T-cell (primary cell): ENCODE measurements around the gene UBE2L5. TPM values are rescaled to one million over a fixed set of nuclear protein-coding genes. Genes with fewer than 3 reads are reported as not detected.

ENCODE experiments used
- ATAC-seq, 4 experiments: fragments of 200-7000 bp in 3 of 4; fragments of 150-1000 bp in 1 of 4; cut with Tn5 transposase; replicated peaks in 1 of 4; 1 replicate in 3 of 4; 2 replicates in 1 of 4; pipeline ENCODE4 v1.10.0; 2021; ENCODE audit warnings: moderate library complexity in 3 of 4, mild to moderate bottlenecking in 2 of 4, moderate number of reproducible peaks in 1 of 4
- CTCF ChIA-PET, 2 donors: fragments of 300-600 bp; sonication (Branson Sonifier 250); formaldehyde crosslinking; loops; one replicate each; lab custom pipeline; 2022; ENCODE audit warnings: antibody characterized with exemption in 2 of 2; lab: Charles Lee
- POLR2A ChIA-PET, 2 donors: fragments of 300-600 bp; sonication (Branson Sonifier 250); formaldehyde crosslinking; loops; one replicate each; lab custom pipeline; 2022; ENCODE audit warnings: antibody characterized with exemption in 2 of 2; lab: Charles Lee
- DNase-seq, 35 experiments: peaks; one replicate each; pipeline versions ENCODE4 v3.0.0 to v3.0.0-alpha.2; 2013 to 2023
- H3K27ac ChIP-seq: one replicate; pipeline ENCODE4 v1.5.1; 2013; ENCODE audit warnings: low read length
- H3K27me3 ChIP-seq, 2 experiments: replicated peaks in 1 of 2; 1 replicate in 1 of 2; 2 replicates in 1 of 2; pipeline versions ENCODE4 v1.6.1 to v1.7.0; 2013; ENCODE audit warnings: low read length in 1 of 2, mixed read lengths in 1 of 2; ENCODE audit not compliant: control insufficient read depth in 2 of 2, insufficient read depth in 2 of 2; ENCODE audit errors: extremely low read depth in 1 of 2
- H3K36me3 ChIP-seq, 2 donors: 1 replicate in 1 of 2; 2 replicates in 1 of 2; pipeline versions ENCODE4 v1.6.1 to v1.7.0; 2013; ENCODE audit warnings: low read length in 1 of 2; ENCODE audit not compliant: control insufficient read depth in 2 of 2, insufficient read depth in 1 of 2; ENCODE audit errors: extremely low read depth in 1 of 2
- H3K4me1 ChIP-seq, 2 experiments: 1 replicate in 1 of 2; 2 replicates in 1 of 2; pipeline versions ENCODE4 v1.6.1 to v1.7.0; 2013; ENCODE audit warnings: low read length in 2 of 2, mixed read lengths in 1 of 2; ENCODE audit not compliant: insufficient read depth in 2 of 2, control insufficient read depth in 1 of 2; ENCODE audit errors: extremely low read depth in 1 of 2
- H3K4me3 ChIP-seq, 2 donors: 1 replicate in 1 of 2; 2 replicates in 1 of 2; pipeline versions ENCODE4 v1.5.1 to v1.7.0; 2013; ENCODE audit warnings: mild to moderate bottlenecking in 2 of 2, low read length in 1 of 2, moderate library complexity in 1 of 2; ENCODE audit not compliant: control insufficient read depth in 1 of 2; ENCODE audit errors: extremely low read depth in 1 of 2
- H3K9me3 ChIP-seq: 2 replicates; pipeline ENCODE4 v1.7.0; 2013
- H3K27ac Mint-ChIP-seq, 2 donors: one replicate each; pipeline ENCODE4 v1.8.0; 2020 to 2021; ENCODE audit warnings: mild to moderate bottlenecking in 2 of 2, mixed read lengths in 2 of 2
- H3K27me3 Mint-ChIP-seq, 2 donors: one replicate each; pipeline ENCODE4 v1.8.0; 2021 to 2022; ENCODE audit warnings: mixed read lengths in 2 of 2
- H3K36me3 Mint-ChIP-seq: one replicate; pipeline ENCODE4 v1.8.0; 2021; ENCODE audit warnings: mixed read lengths
- H3K4me1 Mint-ChIP-seq, 3 donors: one replicate each; pipeline ENCODE4 v1.8.0; 2020 to 2022; ENCODE audit warnings: mixed read lengths in 3 of 3, mild to moderate bottlenecking in 1 of 3
- H3K4me3 Mint-ChIP-seq, 3 donors: one replicate each; pipeline ENCODE4 v1.8.0; 2020 to 2022; ENCODE audit warnings: mild to moderate bottlenecking in 3 of 3, mixed read lengths in 3 of 3, moderate library complexity in 3 of 3
- H3K9me3 Mint-ChIP-seq, 3 donors: one replicate each; pipeline ENCODE4 v1.8.0; 2020 to 2022; ENCODE audit warnings: mixed read lengths in 3 of 3
- WGBS: methylation state at CpG from one replicate; pipeline ENCODE4 v1.1.5; 2013; ENCODE audit warnings: missing lambda C conversion rate; ENCODE audit not compliant: insufficient coverage; 5-methylcytosine and 5-hydroxymethylcytosine counted together
- total RNA-seq, 35 experiments: library from RNA in 6 of 35; stranded (reverse) in 6 of 35; fragments of 120-200 nt in 1 of 35; gene quantifications; one replicate each; pipeline versions ENCODE4 v1.2.1 to v1.2.4 and lab custom pipeline; 2013 to 2026

Gene UBE2L5
- total RNA-seq, 5 donors from 2014 or later (not counting 1 experiment from before 2014, with no cell fraction given) = 0.33 TPM; not detected in 4

DNA sequence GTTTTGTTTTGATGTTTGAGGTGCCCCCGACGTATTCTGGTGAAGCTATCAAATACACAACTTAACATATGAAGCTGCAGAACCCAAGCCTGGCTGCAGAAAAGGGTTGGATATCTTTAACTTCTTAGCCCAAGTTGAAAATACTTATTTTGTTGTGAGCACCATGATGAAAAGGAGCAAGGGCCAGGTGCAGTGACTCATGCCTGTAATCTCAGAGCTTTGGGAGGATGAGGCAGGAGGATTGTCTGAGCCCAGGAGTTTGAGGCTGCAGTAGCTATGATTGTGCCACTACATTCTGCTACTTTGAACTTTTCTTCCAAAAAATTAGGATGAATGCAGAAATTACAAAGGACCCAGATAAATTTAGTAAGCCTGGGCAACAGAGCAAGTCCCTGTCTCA, 44.1 kb upstream of the UBE2L5 start:
- Histone ChIP-seq H3K9me3 (no peaks in the 10 kb centered on the region), H3K27ac (peak overlapping the region; percentile 47), H3K36me3 (no peaks in the 10 kb centered on the region), H3K4me1 (peaks cover 67 to 70% of the 10 kb centered on the region in 2 experiments), H3K4me3 (no peak overlapping the region), H3K27me3 (no peaks in the 10 kb centered on the region)
- Mint-ChIP-seq H3K27me3 (no peaks in the 10 kb centered on the region), H3K36me3 (no peaks in the 10 kb centered on the region), H3K4me1 (peaks cover 84 to 88% (median 87%) of the 10 kb centered on the region in 3 donors), H3K9me3 (no peaks in the 10 kb centered on the region), H3K27ac (peak overlapping the region; percentile 86 to 88), H3K4me3 (no peak overlapping the region)
- ChIA-PET CTCF (interaction anchor here (0.5 kb wide), 2 partner anchors 65 to 475 kb away, joined by 4 read pairs; no protein-coding TSS in a partner anchor), POLR2A (interaction anchor here in 1 of 2 donors (0.9 kb wide), 1 partner anchor 17 kb away, joined by 4 read pairs; no protein-coding TSS in a partner anchor)
- DNase-seq (no peak), ATAC-seq (no peak)
- no CpG with 5 or more reads among the region's 2 CpGs for WGBS

DNA sequence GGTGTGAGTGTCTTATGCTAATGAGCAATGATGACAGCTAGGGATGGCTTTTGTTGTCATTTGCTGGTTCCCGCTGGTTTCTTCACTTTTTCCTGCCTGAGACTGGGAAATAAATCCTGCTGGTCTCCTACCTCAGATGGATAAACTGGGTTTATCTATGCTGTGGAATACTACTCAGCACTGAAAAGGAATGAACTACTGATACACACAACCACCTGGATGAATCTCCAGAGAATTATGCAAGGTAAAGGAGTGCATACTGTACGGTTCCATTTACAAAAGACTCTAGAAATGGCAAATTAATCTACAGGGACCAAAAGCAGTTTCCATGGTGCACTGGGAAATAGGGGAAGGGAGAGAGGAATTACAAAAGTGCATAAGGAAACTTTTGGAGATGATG, 41.2 kb upstream of the UBE2L5 start:
- Mint-ChIP-seq H3K9me3 (no peaks in the 10 kb centered on the region), H3K4me1 (peaks cover 63 to 73% (median 70%) of the 10 kb centered on the region in 3 donors), H3K36me3 (no peaks in the 10 kb centered on the region), H3K4me3 (no peak overlapping the region), H3K27me3 (no peaks in the 10 kb centered on the region), H3K27ac (peak overlapping the region; percentile 23 to 67)
- Histone ChIP-seq H3K4me3 (no peak overlapping the region), H3K27ac (no peak overlapping the region), H3K27me3 (no peaks in the 10 kb centered on the region), H3K4me1 (peaks cover 43 to 45% of the 10 kb centered on the region in 2 experiments), H3K9me3 (no peaks in the 10 kb centered on the region), H3K36me3 (no peaks in the 10 kb centered on the region)
- ChIA-PET CTCF (interaction anchor here in 1 of 2 donors (1.3 kb wide), 1 partner anchor 12 kb away, joined by 4 read pairs; no protein-coding TSS in a partner anchor), POLR2A (no interaction called here)
- ATAC-seq (no peak), DNase-seq (no peak)
- whole genome bisulfite sequencing = no CpG with 5 or more reads among the region's 2 CpGs

DNA sequence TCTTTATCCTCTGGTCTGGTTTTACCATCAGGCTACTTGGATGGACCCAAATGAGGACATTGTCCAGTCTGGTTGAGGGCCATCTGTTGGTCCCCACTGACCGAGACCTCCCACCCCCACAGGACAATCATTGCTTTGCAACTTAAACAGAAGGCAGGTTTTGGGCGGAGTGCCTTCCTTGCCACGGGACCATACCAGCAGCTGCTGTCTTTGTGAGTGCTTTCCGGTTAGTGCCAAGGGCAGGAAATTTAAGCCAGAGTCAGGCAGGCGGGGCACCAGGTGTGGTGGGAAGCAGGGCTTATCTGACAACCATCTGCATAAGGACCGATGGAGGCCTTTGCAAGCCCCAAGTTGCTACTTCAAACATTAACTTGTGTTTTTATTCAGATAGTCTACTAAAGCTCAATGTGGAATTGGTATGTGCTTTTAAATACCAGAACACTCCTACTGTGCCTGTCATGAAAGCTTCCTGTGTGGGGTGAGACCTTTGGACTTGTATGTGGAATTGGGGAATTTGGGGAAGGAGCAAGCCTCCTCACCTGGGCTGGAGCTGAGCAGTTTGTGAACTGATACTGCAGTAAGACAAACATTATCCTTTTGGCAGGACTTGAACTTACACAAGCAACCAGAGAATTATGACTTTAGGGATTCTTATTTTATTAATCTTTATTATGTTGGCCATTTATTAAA, 39.3 kb upstream of the UBE2L5 start:
- Histone ChIP-seq H3K9me3 (no peaks in the 10 kb centered on the region), H3K4me3 (no peak overlapping the region), H3K27ac (no peak overlapping the region), H3K36me3 (peaks cover 0 to 3% of the 10 kb centered on the region in 2 donors), H3K4me1 (peaks cover 25 to 27% of the 10 kb centered on the region in 2 experiments), H3K27me3 (no peaks in the 10 kb centered on the region)
- Mint-ChIP-seq H3K27me3 (no peaks in the 10 kb centered on the region), H3K27ac (peak overlapping the region; percentile 6 to 90), H3K4me1 (peaks cover 50 to 60% (median 59%) of the 10 kb centered on the region in 3 donors), H3K4me3 (peak overlapping the region in 2 of 3 donors; percentile 46 to 48), H3K9me3 (no peaks in the 10 kb centered on the region), H3K36me3 (no peaks in the 10 kb centered on the region)
- ChIA-PET POLR2A (interaction anchor here in 1 of 2 donors (0.6 to 1.0 kb wide), 2 partner anchors 9 to 1725 kb away, joined by 3 read pairs; no protein-coding TSS in a partner anchor), CTCF (interaction anchor here in 1 of 2 donors (1.0 kb wide), 1 partner anchor 24 kb away, joined by 4 read pairs; no protein-coding TSS in a partner anchor)
- DNase-seq (peak in 2 of 35 experiments; percentile 24 to 38), ATAC-seq (peak in 3 of 4 experiments; percentile 49 to 78 (median 61))
- 38% methylated on average over 3 of the region's 6 CpGs for WGBS

DNA sequence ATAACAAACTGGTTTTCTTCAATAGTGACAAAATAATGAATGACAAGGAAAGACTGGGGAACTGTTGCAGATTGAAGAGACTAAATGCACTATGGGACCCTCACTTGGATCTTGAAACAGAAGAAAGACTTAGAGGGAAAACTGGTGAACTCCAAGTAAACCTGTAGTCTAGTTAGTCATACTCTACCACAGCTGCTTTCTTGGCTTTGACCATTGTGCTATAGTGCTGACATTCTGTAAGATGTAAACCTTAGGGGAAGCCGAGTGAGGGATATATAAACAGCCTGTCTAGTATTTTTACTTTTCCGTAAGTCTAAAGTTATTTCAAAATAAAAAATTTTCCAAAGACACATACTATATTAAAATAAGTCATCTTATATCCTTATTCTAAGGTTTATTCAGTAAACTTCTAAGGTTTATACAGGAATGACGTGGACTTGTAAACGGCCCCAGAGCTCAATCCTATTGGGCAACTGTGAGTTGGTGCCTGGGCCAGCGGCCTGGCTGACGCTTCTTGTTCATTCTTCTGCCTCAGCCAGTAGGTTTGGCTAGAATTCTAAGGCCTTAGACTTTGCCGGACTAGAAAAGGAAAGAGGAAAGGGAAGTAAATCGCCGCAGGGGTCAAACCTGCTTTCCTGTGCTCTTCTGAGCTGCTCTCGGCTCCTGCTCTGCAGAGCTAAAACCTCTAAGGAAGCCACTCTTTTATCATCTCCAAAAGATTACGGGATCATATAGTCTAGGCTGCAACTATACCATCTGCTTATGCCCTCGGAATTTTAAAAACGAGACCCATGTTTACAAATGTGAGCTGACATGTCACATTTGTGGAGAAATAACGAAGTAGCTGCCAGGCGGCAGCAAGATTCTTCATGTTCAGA, 33.6 kb upstream of the UBE2L5 start:
- peak; percentile 21 to 55 (median 42) for ATAC-seq
- H3K27me3 ChIP-seq = no peaks in the 10 kb centered on the region
- WGBS = 60% methylated on average over 9 of the region's 15 CpGs
- H3K9me3 ChIP-seq = no peaks in the 10 kb centered on the region
- ChIA-PET POLR2A (interaction anchor here in 1 of 2 donors (1.4 to 1.6 kb wide), 2 partner anchors 14 to 17 kb away, joined by 6 to 7 read pairs; no protein-coding TSS in a partner anchor), CTCF (interaction anchor here (0.6 to 2.0 kb wide), 7 partner anchors 13 to 34 kb away, joined by 3 to 10 read pairs (median 4); partner anchors contain the start of gene UBE2L5 (in 1 of the 2))
- Mint-ChIP-seq H3K27me3 (no peaks in the 10 kb centered on the region), H3K4me1 (peaks cover 48 to 65% (median 54%) of the 10 kb centered on the region in 3 donors), H3K4me3 (peak overlapping the region; percentile 57 to 75 (median 70)), H3K27ac (peak overlapping the region; percentile 91 to 93), H3K9me3 (no peaks in the 10 kb centered on the region), H3K36me3 (no peaks in the 10 kb centered on the region)
- peak overlapping the region; percentile 44 for H3K27ac ChIP-seq
- DNase-seq = no peak
- H3K4me1 ChIP-seq = peaks cover 26 to 29% of the 10 kb centered on the region in 2 experiments
- H3K4me3 ChIP-seq = peak overlapping the region; percentile 8 to 46
- H3K36me3 ChIP-seq = peaks cover 0 to 3% of the 10 kb centered on the region in 2 donors

DNA sequence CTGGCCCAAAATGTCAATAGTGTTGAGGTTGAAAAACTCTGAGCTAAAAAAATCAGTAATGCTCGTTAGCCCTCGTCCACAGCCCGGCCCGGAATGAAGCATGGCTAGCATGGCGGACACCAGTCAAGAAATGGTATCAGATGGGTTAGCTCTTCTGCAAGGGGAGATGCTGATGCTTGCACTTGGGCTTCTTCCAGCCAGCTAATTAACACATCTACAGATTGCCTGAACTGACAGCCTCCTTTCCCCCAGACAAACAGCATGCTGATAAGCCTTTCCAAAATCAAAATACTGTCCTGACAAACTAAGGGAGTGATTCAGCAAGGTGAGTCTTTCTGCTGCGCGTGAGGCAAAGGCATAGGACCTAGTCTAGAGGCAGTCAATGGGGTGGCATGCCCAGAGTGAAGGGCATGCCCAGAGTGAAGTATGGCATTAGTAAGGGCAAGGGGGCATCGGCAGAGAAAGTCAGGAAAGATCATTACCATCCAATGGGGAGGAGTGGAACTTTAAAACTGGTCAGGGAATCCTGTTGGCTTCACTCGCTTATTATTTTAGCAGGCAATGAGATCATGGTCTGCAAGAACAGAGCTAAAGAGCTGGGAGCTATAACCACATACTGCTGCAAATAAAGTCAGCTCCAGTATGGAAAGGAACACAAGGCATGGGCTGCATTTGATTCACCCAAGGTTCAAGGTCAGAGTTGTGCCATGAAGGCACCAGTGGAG, 30.2 kb upstream of the UBE2L5 start:
- Histone ChIP-seq H3K9me3 (no peaks in the 10 kb centered on the region), H3K27ac (no peak overlapping the region), H3K4me1 (peaks cover 39 to 45% of the 10 kb centered on the region in 2 experiments), H3K4me3 (no peak overlapping the region), H3K27me3 (no peaks in the 10 kb centered on the region), H3K36me3 (no peaks in the 10 kb centered on the region)
- ATAC-seq = no peak
- no peaks in the 10 kb centered on the region for H3K27me3 Mint-ChIP-seq
- H3K4me1 Mint-ChIP-seq = peaks cover 63 to 83% (median 67%) of the 10 kb centered on the region in 3 donors
- no peaks in the 10 kb centered on the region for H3K36me3 Mint-ChIP-seq
- no peaks in the 10 kb centered on the region for H3K9me3 Mint-ChIP-seq
- no peak for DNase-seq
- CTCF ChIA-PET = interaction anchor here (1.2 to 1.3 kb wide), 2 partner anchors 11 to 18 kb away, joined by 4 to 5 read pairs; no protein-coding TSS in a partner anchor
- peak overlapping the region in 1 of 3 donors; percentile 35 for H3K4me3 Mint-ChIP-seq
- 100% methylated on average over 6 of the region's 9 CpGs for WGBS
- peak overlapping the region in 1 of 2 donors; percentile 92 for H3K27ac Mint-ChIP-seq
- POLR2A ChIA-PET = interaction anchor here in 1 of 2 donors (0.6 to 1.2 kb wide), 2 partner anchors 9 to 16 kb away, joined by 3 to 4 read pairs; no protein-coding TSS in a partner anchor
